Fibroblast of lung (primary cell): ENCODE results near the gene ZFYVE28. TPM values are rescaled to one million over a fixed set of nuclear protein-coding genes. Genes with fewer than 3 reads are reported as not detected.
"Not testable (repeated sequence)": the region's sequence is repeated elsewhere in the genome, so short reads cannot be mapped to it uniquely, and the experiment has no call there.

Experiments
- DNase-seq, 2 donors: peaks; one replicate each; pipeline versions ENCODE4 v3.0.0 to v3.0.0-alpha.2; 2010; ENCODE audit warnings: low read depth in 2 of 2
- H2AFZ ChIP-seq: 2 replicates; pipeline ENCODE4 v1.5.1; 2012; ENCODE audit warnings: low read length, control low read depth, inconsistent platforms
- H3K27ac ChIP-seq: 2 replicates; pipeline ENCODE4 v1.5.1; 2011; ENCODE audit warnings: low read length, control low read depth; ENCODE audit not compliant: insufficient read depth
- H3K27me3 ChIP-seq: 2 replicates; pipeline ENCODE4 v1.5.1; 2011; ENCODE audit warnings: mild to moderate bottlenecking, low read length; ENCODE audit not compliant: control insufficient read depth, insufficient read depth
- H3K36me3 ChIP-seq: 2 replicates; pipeline ENCODE4 v1.5.1; 2011; ENCODE audit warnings: low read length; ENCODE audit not compliant: control insufficient read depth, insufficient read depth
- H3K4me1 ChIP-seq: 2 replicates; pipeline ENCODE4 v1.5.1; 2011; ENCODE audit warnings: low read length; ENCODE audit not compliant: control insufficient read depth, insufficient read depth; ENCODE audit errors: extremely low read depth
- H3K4me2 ChIP-seq: 2 replicates; pipeline ENCODE4 v1.5.1; 2011; ENCODE audit warnings: low read length, control low read depth; ENCODE audit not compliant: insufficient read depth; ENCODE audit errors: extremely low read depth
- H3K4me3 ChIP-seq, 4 experiments: fragments of 200-600 bp in 1 of 4; sonication (generic) in 1 of 4; replicated peaks in 1 of 4; 2 replicates each; pipeline ENCODE4 v1.5.1; 2011 to 2016; ENCODE audit warnings: low read length in 4 of 4, low read depth in 3 of 4, mild to moderate bottlenecking in 3 of 4, control low read depth in 2 of 4, inconsistent platforms in 1 of 4, mixed read lengths in 1 of 4; ENCODE audit not compliant: insufficient read depth in 1 of 4; ENCODE audit errors: control extremely low read depth in 1 of 4
- H3K79me2 ChIP-seq: 2 replicates; pipeline ENCODE4 v1.5.1; 2012; ENCODE audit warnings: mild to moderate bottlenecking, low read length, inconsistent platforms; ENCODE audit not compliant: control insufficient read depth, insufficient read depth
- H3K9ac ChIP-seq: 2 replicates; pipeline ENCODE4 v1.5.1; 2011; ENCODE audit warnings: mild to moderate bottlenecking, low read length, control low read depth; ENCODE audit not compliant: insufficient read depth
- H3K9me3 ChIP-seq: 2 replicates; pipeline ENCODE4 v1.5.1; 2012; ENCODE audit warnings: low read depth, low read length; ENCODE audit not compliant: control insufficient read depth, insufficient read depth
- H4K20me1 ChIP-seq: 2 replicates; pipeline ENCODE4 v1.5.1; 2011; ENCODE audit warnings: low read length; ENCODE audit not compliant: control insufficient read depth, insufficient read depth; ENCODE audit errors: extremely low read depth
- EZH2 ChIP-seq: IDR thresholded peaks from 2 replicates; pipeline ENCODE4 v1.5.1; 2012; ENCODE audit warnings: low read length, control low read depth, mild to moderate bottlenecking; ENCODE audit errors: missing control alignments
- polyA plus RNA-seq, 2 donors: library from polyadenylated mRNA; depleted of rRNA in 1 of 2; stranded (reverse) in 1 of 2; unstranded in 1 of 2; fragments of >200 nt; gene quantifications; 2 replicates each; pipeline ENCODE4 v1.2.1, GENCODE V29; 2011 to 2012; ENCODE audit warnings: missing spikeins in 1 of 2
- total RNA-seq: library from RNA; depleted of rRNA; stranded (reverse); fragments of >200 nt; gene quantifications from 2 replicates; pipeline ENCODE4 v1.2.1, GENCODE V29; 2014
- TF ChIP-seq, protein P1 (sequence below), 2 donors: IDR thresholded peaks in 1 of 2; conservative IDR thresholded peaks in 1 of 2; 1 replicate in 1 of 2; 2 replicates in 1 of 2; pipeline ENCODE4 v1.5.1; 2011 to 2012; ENCODE audit warnings: low read length in 2 of 2, control low read depth in 1 of 2, inconsistent platforms in 1 of 2, low read depth in 1 of 2, mild to moderate bottlenecking in 1 of 2

ZFYVE28 gene
- total and polyA plus RNA-seq, 2 donors (not counting 1 experiment from before 2014, with no cell fraction given), result 2.4 to 11.6 TPM

DNA sequence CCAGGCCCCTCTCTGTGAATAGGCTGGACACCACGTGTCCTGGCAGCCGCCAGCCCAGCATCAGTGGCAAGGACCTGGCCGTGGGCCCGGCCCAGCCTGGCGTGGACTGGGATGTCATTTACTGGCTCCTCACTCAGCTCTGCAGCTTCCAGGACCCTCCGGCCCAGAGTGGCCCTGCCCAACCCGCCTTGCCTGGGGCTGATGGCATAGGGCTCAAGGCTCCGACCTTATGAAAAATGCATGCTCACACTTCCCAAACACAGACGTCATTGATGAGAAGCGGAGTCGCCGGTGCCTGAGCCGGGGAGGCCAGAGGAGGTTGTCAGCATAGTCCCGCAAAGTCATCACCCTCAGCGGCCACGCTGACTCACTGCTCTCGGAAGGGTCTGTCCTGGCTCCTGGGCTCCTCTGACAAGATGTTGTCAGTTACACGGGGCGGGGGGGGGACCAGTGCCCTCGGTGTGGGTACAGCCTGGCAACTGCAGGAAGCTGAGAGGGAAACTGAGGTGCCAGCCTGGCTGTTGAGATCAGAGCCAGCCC, 14.6 kb upstream of the ZFYVE28 start:
- Histone ChIP-seq H3K4me2 (no peak overlapping the region), H3K79me2 (no peaks in the 10 kb centered on the region), H3K27me3 (no peaks in the 10 kb centered on the region), H3K9ac (no peak overlapping the region), H4K20me1 (no peaks in the 10 kb centered on the region), H3K4me3 (no peak overlapping the region), H3K27ac (no peak overlapping the region), H2AFZ (no peak overlapping the region), H3K4me1 (no peaks in the 10 kb centered on the region), H3K36me3 (no peaks in the 10 kb centered on the region), H3K9me3 (no peaks in the 10 kb centered on the region)
- DNase-seq, result peak; percentile 34 to 76
- TF ChIP-seq, protein P1, sequence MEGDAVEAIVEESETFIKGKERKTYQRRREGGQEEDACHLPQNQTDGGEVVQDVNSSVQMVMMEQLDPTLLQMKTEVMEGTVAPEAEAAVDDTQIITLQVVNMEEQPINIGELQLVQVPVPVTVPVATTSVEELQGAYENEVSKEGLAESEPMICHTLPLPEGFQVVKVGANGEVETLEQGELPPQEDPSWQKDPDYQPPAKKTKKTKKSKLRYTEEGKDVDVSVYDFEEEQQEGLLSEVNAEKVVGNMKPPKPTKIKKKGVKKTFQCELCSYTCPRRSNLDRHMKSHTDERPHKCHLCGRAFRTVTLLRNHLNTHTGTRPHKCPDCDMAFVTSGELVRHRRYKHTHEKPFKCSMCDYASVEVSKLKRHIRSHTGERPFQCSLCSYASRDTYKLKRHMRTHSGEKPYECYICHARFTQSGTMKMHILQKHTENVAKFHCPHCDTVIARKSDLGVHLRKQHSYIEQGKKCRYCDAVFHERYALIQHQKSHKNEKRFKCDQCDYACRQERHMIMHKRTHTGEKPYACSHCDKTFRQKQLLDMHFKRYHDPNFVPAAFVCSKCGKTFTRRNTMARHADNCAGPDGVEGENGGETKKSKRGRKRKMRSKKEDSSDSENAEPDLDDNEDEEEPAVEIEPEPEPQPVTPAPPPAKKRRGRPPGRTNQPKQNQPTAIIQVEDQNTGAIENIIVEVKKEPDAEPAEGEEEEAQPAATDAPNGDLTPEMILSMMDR (conservative IDR thresholded peaks at IDR 0.05 in 1 of 2, IDR thresholded peaks at IDR 0.05 in 1 of 2; ENCODE audit: low read depth in 1 of 2, low read length in 2 of 2), result no peak
- no peak for TF ChIP-seq EZH2

DNA sequence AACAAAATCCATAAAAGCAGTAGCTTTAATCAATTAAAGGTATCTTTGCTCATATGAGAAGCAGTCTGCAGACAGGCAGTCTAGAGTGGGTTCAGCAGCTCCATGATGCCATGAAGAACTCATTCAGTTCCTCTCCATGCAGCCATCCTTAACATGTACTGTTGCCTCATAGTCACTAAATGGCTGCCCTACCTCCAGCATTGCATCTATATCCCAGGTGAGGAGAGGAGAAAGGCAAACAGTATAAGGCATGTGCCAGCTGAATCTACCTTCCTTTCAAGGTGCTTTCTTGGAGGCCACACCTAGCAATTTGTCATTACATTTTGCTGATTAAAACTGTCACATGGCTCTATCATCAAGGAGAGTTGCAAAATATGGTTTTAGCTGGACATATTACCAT, 13.6 kb upstream of the ZFYVE28 start:
- Histone ChIP-seq H3K4me3 (no peak overlapping the region), H2AFZ (no peak overlapping the region), H3K27me3 (no peaks in the 10 kb centered on the region), H3K4me1 (no peaks in the 10 kb centered on the region), H4K20me1 (no peaks in the 10 kb centered on the region), H3K36me3 (no peaks in the 10 kb centered on the region), H3K9me3 (no peaks in the 10 kb centered on the region), H3K4me2 (no peak overlapping the region), H3K27ac (no peak overlapping the region), H3K9ac (no peak overlapping the region), H3K79me2 (no peaks in the 10 kb centered on the region)
- TF ChIP-seq, protein P1 (conservative IDR thresholded peaks at IDR 0.05 in 1 of 2, IDR thresholded peaks at IDR 0.05 in 1 of 2; ENCODE audit: low read depth in 1 of 2, low read length in 2 of 2), result no peak
- TF ChIP-seq EZH2, result no peak
- DNase-seq, result no peak

DNA sequence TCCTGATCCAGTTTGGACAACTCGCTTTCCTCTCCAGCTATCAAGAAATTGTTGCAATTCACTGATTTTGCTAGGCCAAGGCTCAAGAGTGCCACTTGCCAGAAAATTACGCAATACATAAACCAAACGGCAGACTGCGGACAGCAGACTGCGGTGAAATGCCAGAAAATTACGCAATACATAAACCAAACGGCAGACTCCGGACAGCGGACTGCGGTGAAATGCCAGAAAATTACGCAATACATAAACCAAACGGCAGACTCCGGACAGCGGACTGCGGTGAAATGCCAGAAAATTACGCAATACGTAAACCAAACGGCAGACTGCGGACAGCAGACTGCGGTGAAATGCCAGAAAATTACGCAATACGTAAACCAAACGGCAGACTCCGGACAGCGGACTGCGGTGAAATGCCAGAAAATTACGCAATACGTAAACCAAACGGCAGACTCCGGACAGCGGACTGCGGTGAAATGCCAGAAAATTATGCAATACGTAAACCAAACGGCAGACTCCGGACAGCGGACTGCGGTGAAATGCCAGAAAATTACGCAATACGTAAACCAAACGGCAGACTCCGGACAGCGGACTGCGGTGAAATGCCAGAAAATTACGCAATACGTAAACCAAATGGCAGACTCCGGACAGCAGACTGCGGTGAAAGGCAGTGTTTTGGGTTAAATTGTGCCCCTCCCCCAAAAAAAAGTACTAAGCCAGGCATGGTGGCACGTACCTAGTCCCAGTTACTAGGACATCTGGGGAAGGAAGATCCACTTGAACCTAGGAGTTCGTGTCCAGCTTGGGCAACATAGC, 11.7 kb upstream of the ZFYVE28 start:
- not testable (repeated sequence) for H3K79me2 ChIP-seq, H3K4me2 ChIP-seq, H4K20me1 ChIP-seq, H3K9ac ChIP-seq, H2AFZ ChIP-seq, H3K27me3 ChIP-seq, H3K4me1 ChIP-seq, H3K9me3 ChIP-seq, H3K27ac ChIP-seq, H3K4me3 ChIP-seq, H3K36me3 ChIP-seq
- DNase-seq, result peak in 1 of 2 donors; percentile 72
